ENCODE measurements around the gene TBCK.

TBCK gene

GRCh38 chr4:106195435-106195950 is 120.5 kb downstream of the TBCK start:
- no peak for TF ChIP-seq CTCF (IDR thresholded peaks at IDR 0.05)

- no peak for TF ChIP-seq CTCF (IDR thresholded peaks at IDR 0.05)
Measured at GRCh38 chr4:106194801-106195200, 121.2 kb downstream of the TBCK start.

- no peak for TF ChIP-seq CTCF (IDR thresholded peaks at IDR 0.05)
Measured at GRCh38 chr4:106192131-106192530, 123.9 kb downstream of the TBCK start.

- no peak for TF ChIP-seq CTCF (IDR thresholded peaks at IDR 0.05)
Measured at GRCh38 chr4:106186201-106186600, 129.8 kb downstream of the TBCK start.

- no peak for TF ChIP-seq CTCF (IDR thresholded peaks at IDR 0.05)
Measured at GRCh38 chr4:106183551-106183950, 132.5 kb downstream of the TBCK start.

GRCh38 chr4:106172861-106173260 is 143.1 kb downstream of the TBCK start:
- no peak for TF ChIP-seq CTCF (IDR thresholded peaks at IDR 0.05)

GRCh38 chr4:106165351-106166010 is 150.5 kb downstream of the TBCK start:
- TF ChIP-seq CTCF (IDR thresholded peaks at IDR 0.05), result no peak

- no peak for TF ChIP-seq CTCF (IDR thresholded peaks at IDR 0.05)
Measured at GRCh38 chr4:106162278-106162677, 153.7 kb downstream of the TBCK start.
